ENCODE data around the gene TIMP1. TPM values are rescaled to one million over a fixed set of nuclear protein-coding genes. Genes with fewer than 3 reads are reported as not detected.
A peak's percentile ranks its signal among the peaks of the same experiment; 100 is the strongest.
"Not testable (repeated sequence)": the region's sequence is repeated elsewhere in the genome, so short reads cannot be mapped to it uniquely, and the experiment has no call there.

TIMP1 gene
- total RNA-seq, 1 donor from 2014 or later: 255 TPM

- intact Hi-C loops (cut with DNase I): no loop called here
- no peak for DNase-seq (ENCODE audit: low spot score)
Observed at GRCh38 chrX:47593522-47593921, 11.3 kb downstream of the TIMP1 start.

GRCh38 chrX:47595716-47596251, 13.5 kb downstream of the TIMP1 start:
- no peak for DNase-seq (ENCODE audit: low spot score)
- intact Hi-C loops (cut with DNase I): no loop called here

GRCh38 chrX:47596256-47596655, 14.0 kb downstream of the TIMP1 start:
- intact Hi-C loops (cut with DNase I): no loop called here
- DNase-seq (ENCODE audit: low spot score): no peak

- DNase-seq (ENCODE audit: low spot score): no peak
- intact Hi-C loops (cut with DNase I): no loop called here
Observed at GRCh38 chrX:47597222-47597621, 15.0 kb downstream of the TIMP1 start.

GRCh38 chrX:47603125-47603524, 20.9 kb downstream of the TIMP1 start:
- intact Hi-C loops (cut with DNase I); DNase-seq (ENCODE audit: low spot score): not testable (repeated sequence)

- intact Hi-C loops (cut with DNase I): no loop called here
- no peak for DNase-seq (ENCODE audit: low spot score)
Observed at GRCh38 chrX:47605024-47605423, 22.8 kb downstream of the TIMP1 start.

GRCh38 chrX:47607091-47607490, 24.9 kb downstream of the TIMP1 start:
- DNase-seq (ENCODE audit: low spot score): no peak
- intact Hi-C loops (cut with DNase I): no loop called here

- intact Hi-C loops (cut with DNase I): no loop called here
- no peak for DNase-seq (ENCODE audit: low spot score)
Observed at GRCh38 chrX:47608130-47608810, 26.0 kb downstream of the TIMP1 start.

GRCh38 chrX:47610511-47610910, 28.3 kb downstream of the TIMP1 start:
- DNase-seq (ENCODE audit: low spot score): no peak
- intact Hi-C loops (cut with DNase I): no loop called here

- intact Hi-C loops (cut with DNase I): no loop called here
- DNase-seq (ENCODE audit: low spot score): no peak
Observed at GRCh38 chrX:47611489-47611888, 29.3 kb downstream of the TIMP1 start.

- intact Hi-C loops (cut with DNase I): no loop called here
- no peak for DNase-seq (ENCODE audit: low spot score)
Observed at GRCh38 chrX:47611926-47612325, 29.7 kb downstream of the TIMP1 start.

- intact Hi-C loops (cut with DNase I): no loop called here
- DNase-seq (ENCODE audit: low spot score): no peak
Observed at GRCh38 chrX:47612418-47612817, 30.2 kb downstream of the TIMP1 start.

GRCh38 chrX:47613082-47613481, 30.8 kb downstream of the TIMP1 start:
- intact Hi-C loops (cut with DNase I): no loop called here

GRCh38 chrX:47614618-47615017, 32.4 kb downstream of the TIMP1 start:
- intact Hi-C loops (cut with DNase I): no loop called here
- no peak for DNase-seq (ENCODE audit: low spot score)

More at GRCh38 chrX:47613082-47613481, 30.8 kb downstream of the TIMP1 start:
- DNase-seq (ENCODE audit: low spot score): no peak

GRCh38 chrX:47618923-47619485, 36.8 kb downstream of the TIMP1 start:
- DNase-seq (ENCODE audit: low spot score): no peak
- intact Hi-C loops (cut with DNase I): no loop called here

GRCh38 chrX:47619486-47620302, 37.5 kb downstream of the TIMP1 start, which contains the start of gene SYN1:
TSS of gene SYN1 (minus strand) at chrX:47619857. CDS start at chrX:47619728, 129 bp downstream.
- intact Hi-C loops (cut with DNase I): no loop called here
- peak; percentile 91 for DNase-seq (ENCODE audit: low spot score)

- intact Hi-C loops (cut with DNase I): no loop called here
- no peak for DNase-seq (ENCODE audit: low spot score)
Observed at GRCh38 chrX:47620303-47620685, 38.1 kb downstream of the TIMP1 start.

GRCh38 chrX:47621851-47622250, 39.6 kb downstream of the TIMP1 start:
- DNase-seq (ENCODE audit: low spot score): peak; percentile 49
- intact Hi-C loops (cut with DNase I): no loop called here

- intact Hi-C loops (cut with DNase I): no loop called here
- DNase-seq (ENCODE audit: low spot score): peak; percentile 83
Observed at GRCh38 chrX:47623540-47624027, 41.3 kb downstream of the TIMP1 start.

GRCh38 chrX:47625365-47625764, 43.1 kb downstream of the TIMP1 start:
- DNase-seq (ENCODE audit: low spot score): peak; percentile 15
- intact Hi-C loops (cut with DNase I): no loop called here

Data from cardiac septum (tissue), 1 donor.